Keratinocyte (primary cell): ENCODE data around the gene ATP2A3.

Source experiments
- EZH2 ChIP-seq: IDR thresholded peaks from one replicate; pipeline ENCODE4 v1.6.1; 2012; ENCODE audit warnings: inconsistent platforms, mild to moderate bottlenecking, low read length, moderate library complexity
- TF ChIP-seq, protein P1 (sequence below), 3 experiments: IDR thresholded peaks in 1 of 3; conservative IDR thresholded peaks in 1 of 3; optimal IDR thresholded peaks in 1 of 3; 2 replicates in 2 of 3; 3 replicates in 1 of 3; pipeline versions ENCODE3 to v1.5.1; 2011; ENCODE audit warnings: low read length in 3 of 3, mild to moderate bottlenecking in 3 of 3, moderate library complexity in 2 of 3, control low read depth in 1 of 3, inconsistent platforms in 1 of 3; ENCODE audit not compliant: insufficient read depth in 2 of 3; ENCODE audit errors: extremely low read depth in 1 of 3

DNA sequence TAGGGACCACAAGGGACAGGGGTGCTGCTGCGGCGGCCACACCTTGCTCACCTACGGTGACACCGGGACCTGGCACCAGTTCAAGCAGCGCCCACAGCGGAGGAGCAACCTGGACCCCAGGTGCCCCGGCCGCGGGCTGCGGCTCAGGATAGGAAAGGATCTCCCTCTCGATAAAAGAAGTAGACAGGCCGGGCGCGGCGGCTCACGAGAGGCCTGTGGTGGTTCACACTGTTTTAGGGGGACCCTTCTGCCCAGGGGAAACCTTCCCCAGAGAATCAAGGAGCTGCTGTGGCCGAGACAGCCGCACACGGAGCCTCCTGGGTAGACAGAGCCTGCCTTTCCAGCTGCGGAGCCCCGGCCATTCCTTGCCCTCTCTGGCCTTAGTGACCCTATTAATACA is 17.9 kb upstream of the ATP2A3 start:
- TF ChIP-seq, protein P1, sequence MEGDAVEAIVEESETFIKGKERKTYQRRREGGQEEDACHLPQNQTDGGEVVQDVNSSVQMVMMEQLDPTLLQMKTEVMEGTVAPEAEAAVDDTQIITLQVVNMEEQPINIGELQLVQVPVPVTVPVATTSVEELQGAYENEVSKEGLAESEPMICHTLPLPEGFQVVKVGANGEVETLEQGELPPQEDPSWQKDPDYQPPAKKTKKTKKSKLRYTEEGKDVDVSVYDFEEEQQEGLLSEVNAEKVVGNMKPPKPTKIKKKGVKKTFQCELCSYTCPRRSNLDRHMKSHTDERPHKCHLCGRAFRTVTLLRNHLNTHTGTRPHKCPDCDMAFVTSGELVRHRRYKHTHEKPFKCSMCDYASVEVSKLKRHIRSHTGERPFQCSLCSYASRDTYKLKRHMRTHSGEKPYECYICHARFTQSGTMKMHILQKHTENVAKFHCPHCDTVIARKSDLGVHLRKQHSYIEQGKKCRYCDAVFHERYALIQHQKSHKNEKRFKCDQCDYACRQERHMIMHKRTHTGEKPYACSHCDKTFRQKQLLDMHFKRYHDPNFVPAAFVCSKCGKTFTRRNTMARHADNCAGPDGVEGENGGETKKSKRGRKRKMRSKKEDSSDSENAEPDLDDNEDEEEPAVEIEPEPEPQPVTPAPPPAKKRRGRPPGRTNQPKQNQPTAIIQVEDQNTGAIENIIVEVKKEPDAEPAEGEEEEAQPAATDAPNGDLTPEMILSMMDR (optimal IDR thresholded peaks at IDR 0.05 in 1 of 3, IDR thresholded peaks at IDR 0.05 in 1 of 3, conservative IDR thresholded peaks at IDR 0.05 in 1 of 3; ENCODE audit: extremely low read depth in 1 of 3, insufficient read depth in 2 of 3, low read length in 3 of 3): no peak
- TF ChIP-seq EZH2: no peak
